Hippocampal formation (tissue), 2 donors: ENCODE data around the gene CROCC2.
A peak's percentile ranks its signal among the peaks of the same experiment; 100 is the strongest.
"Not testable (repeated sequence)": the region's sequence is repeated elsewhere in the genome, so short reads cannot be mapped to it uniquely, and the experiment has no call there.

Source experiments
- DNase-seq, 2 donors: peaks; one replicate each; lab custom pipeline; 2025; lab: John Stamatoyannopoulos, UW

The CROCC2 gene

DNA sequence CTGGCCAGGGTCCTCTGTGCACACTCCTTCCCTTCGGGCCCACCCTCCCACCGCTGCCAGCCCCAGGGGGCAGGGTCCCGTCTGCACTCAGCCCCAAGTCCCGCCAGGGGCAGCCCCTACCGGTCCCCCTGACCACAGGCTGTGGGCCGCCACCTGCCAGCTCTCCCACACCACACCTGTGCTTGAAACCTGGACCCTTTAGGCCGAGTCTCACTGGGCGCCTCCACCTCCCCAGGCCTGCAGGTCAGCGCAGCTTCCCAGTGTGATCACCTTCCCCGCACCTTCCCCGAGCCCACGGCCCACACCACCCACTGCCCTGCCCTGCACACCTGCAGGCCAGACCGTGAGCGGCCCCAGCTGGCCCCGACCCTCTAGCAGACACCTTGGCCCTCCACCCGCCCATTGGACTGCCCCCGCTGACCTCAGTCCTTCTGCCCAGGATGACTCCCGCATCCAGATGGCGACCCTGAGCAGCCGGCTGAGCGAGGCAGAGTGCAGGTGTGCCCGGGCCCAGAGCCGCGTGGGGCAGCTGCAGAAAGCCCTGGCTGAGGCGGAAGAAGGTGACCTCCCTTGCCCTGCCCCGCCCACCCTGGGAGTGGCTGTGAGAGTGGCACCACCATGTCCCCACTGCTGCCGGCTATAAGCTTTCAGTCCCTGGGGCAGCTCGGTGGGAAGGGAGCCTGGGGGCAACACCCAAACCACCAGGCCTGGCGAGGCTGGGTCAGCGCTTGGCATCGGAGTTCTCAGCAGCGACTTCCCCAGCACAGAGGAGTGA lies 61.0 kb downstream of the CROCC2 start:
- DNase-seq, result no peak

DNA sequence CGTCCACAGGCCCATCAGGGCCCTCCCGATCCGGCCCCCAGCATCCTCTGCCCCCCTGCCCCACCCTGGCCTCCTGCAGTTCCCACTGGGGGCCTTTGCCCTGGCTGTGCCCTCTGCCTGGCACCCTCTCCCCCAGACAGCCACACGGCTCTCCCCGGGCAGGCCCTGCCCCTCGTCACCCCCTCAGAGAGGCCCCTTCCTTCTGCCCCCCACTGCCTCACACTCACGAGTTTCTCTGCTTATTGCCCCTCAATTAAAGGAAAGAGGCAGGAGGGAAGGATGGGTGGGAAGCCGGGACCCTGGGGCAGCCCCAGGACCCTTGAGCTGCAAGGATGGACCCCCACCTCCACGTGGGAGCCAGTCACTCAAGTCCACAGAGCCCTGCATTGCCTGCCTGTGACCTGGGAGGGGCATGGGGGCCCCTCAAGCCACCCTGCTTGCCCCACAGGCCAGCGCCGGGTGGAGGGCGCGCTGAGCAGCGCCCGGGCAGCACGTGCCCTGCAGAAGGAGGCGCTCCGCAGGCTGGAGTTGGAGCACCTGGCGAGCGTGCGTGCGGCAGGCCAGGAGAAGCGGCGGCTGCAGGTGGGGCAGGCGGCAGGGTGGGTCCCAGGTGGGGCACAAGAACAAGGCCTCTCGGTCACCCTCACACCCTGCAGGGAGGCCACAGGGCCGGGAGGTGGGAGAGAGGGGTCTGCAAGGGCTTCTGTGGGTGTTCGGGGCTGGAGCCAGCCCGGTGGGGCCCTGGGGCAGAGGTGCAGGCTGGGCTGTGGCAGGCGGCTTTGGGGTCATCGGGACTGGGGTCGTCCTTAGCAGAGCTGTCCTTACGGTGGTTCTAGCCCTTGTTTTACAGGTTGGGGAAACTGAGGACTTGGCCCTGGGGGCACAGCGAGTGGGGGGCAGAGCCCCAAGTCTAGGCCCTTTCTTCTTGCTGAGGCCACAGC lies 61.8 kb downstream of the CROCC2 start:
- no peak for DNase-seq

DNA sequence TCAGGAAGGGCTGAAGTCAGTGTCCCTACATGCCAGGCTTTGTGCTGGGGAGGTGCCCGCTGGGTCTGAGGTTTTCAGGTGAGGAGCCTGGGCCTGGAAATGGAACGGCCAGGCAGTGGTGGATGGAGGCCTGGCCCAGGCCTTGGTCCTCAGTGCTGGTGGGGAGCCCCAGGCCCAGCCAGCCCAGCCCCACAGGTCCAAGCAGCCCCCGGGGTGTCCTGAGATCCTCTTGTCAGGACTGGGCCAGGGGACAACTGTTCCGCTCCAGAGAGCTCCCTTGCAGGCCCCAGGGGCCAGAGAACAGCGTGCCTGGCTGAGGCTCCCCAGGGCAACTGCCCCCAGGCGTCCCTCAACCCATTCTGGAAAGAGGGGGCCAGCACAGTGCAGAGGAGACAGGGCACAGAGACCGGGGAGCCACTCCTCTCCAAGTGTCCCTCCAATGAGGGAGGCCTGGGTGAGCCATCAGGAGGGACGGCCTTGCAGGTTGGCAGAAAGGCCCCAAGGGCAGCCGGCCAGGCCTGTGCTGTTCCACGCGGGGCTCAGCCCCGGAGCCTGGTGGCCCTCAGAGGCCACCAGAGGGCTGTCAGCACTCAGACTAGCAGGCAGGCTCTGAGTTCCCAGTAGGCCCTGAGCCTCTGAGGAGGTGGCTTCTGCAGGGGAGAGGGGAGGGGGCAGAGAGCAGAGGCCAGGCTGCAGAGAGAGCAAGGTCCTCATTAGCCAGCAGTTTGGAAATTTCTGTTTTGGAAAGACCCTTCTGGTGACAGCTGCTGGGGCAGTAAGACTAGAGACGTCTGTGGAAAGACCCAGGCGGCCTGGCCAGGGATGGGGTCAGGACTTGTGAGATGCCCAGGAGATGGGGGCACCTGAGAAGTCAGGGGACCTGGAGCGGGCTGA lies 62.8 kb downstream of the CROCC2 start:
- no peak for DNase-seq

DNA sequence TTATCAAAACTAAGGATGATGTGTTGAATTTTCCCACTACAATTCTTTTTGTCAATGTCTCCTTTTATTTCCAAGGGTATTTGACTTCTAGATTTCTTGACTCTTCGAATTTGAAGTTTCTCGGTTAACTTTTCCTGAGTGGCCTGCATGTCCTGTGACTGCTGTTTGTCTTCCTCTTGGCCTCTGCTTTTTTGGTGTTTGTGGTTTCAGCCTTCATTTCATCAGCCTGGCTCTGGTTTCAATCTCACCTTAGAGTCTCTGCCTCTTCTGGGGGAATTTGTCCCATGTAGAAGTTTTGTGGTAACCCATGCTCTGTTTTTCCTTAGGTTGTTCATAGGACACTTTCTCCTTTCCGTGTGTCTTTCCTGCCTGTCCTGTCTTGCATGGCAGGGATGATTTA lies 64.0 kb downstream of the CROCC2 start:
- DNase-seq, result no peak

DNA sequence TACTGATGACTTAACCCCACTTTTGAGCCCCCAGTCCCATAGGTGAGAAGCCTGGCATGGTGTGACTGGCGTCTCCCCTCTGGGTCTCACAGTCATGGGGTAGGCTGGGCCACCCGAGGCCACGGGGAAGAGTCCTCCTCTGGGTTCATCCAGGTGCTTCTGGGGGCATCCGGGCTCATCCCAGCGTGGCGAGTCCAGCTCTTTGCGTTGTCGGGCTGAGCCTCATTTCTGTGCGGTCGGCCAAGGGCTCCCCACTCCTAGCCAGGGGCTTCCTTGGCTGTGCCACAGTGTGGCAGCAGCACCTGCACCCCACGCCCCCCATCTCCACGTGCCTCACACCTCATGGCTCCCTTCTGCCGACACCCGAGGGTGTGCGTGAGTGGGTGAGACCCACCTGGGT lies 64.7 kb downstream of the CROCC2 start:
- DNase-seq, result no peak

DNA sequence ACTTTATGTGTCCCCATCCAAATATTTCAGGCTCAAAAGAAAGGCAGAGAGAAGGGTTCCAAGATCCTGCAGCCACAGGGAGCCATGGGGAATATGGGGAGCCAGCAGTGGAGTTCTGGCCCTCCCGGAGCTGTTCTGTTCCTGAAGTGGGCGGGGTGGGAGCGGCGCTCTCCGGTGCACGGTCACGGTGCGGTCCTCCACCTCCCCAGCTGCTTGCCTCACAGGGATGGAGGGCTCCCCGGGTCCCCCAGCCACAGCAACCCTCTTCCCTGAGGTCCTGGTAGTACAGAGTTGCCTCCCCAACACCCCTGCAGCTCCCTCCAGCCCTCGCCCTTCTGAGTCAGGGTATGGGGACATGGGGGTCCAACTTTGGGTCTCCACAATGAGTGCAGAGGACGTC lies 66.1 kb downstream of the CROCC2 start:
- no peak for DNase-seq

DNA sequence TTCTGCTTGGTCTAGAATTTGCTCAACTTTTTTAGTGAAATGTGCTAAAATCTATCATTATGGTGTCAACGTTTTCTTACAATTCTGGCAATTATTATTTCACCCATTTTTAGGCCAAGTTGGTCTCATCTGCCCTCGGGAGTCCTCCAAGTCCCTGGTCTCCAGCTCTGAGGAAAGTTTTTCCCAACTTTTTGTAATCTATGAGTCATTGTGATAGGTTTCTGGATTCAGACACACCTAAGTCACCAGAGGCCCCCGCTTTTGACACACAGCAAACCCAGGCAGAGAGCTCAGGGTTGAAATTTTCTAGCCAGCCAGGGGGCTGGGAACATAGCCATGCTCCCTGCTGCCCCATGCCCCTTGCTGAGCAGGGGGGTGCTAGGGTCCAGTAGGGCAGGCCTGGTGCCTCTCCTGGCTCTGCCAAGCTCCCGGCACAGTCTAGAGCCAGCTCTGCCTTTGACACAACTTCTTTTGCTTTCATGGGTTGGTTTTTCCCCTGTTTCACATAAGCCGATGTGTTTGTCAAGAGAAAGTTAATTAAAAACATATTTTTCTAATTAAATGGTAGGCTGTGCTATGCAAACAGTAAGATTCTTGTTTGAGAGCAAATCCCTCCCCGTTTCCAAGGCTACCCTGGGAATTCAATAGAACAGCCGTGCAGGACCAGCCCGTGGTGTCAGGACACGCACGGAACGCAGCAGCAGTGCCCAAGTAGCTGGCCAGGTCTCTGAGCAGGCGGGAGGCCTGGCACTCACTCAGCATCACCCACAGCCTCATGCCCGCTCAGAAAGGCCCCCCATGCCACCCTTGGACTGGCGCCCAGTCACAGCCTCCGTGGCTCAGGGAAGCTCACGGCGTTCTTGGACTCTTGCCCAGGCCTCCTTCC lies 66.7 kb downstream of the CROCC2 start:
- DNase-seq, result peak; percentile 21 to 32

DNA sequence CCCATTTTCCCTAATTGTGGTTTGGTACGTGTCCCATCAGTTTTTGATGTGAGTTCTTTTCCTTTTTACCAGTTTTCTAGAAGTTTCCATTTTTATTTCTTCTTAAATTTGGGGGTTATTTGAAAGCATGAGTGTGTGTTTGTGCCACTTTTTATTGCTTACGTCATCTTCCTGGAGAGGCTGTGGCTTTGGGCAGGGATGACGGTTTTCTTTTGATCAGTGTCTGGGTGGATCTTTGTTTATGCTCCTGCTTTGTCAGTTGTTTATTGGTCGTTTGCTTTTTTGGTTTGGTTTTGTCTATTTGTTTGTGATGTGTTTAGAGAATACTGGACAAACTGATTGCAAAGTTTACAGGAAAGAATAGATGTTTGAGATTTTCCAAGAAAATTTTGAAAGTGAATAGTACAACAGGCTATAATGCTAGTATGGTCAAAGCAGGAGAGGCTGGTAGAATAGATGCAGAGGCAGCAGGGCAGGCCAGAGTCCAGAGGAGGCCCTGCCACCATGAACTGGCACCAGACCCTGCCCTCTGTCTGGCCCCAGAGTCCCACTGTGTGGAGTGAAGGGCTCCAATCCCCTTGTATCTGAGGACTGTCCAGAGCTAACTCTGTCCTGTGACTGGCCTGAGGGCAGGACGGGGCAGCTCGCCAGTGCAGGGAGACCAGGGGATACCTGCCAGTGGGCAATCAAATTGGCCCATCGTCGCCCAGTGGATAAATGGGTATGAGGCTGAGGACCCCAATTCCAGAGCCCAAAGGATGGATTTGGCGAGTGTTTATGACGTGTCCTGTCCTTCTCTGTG lies 68.8 kb downstream of the CROCC2 start:
- no peak for DNase-seq

DNA sequence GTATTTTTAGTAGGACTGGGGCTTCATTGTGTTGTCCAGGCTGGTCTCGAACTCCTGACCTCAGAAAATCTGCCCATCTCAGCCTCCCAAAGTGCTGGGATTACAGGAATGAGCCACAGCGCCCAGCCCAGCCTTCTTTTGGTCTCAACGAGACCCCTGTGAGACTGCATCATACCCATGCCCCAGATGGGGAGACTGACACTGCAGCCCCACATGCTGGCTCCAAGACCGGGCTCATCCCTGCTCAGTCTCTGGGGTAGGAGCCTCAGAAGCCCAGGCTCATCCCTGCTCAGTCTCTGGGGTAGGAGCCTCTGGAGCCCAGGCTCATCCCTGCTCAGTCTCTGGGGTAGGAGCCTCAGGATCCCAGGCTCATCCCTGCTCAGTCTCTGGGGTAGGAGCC lies 69.8 kb downstream of the CROCC2 start:
- DNase-seq, result not testable (repeated sequence)

DNA sequence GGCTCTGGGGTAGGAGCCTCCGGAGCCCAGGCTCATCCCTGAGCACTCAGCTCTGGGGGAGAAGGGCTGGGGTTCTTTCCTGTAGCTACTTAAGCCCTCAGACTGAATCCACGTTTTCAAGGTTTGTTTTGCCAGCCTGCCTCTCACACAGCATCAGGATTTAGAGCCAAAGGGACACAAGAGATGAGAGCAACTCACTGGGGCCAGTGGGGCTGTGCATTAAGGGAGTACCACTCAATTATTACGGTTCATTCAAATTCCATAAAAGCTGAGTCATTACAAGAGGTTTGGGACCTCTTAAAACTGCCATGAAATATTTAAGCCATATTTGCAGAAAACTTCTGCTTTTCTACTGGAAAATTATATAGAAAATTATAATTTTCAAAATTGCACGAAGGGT lies 75.1 kb downstream of the CROCC2 start:
- DNase-seq, result no peak

DNA sequence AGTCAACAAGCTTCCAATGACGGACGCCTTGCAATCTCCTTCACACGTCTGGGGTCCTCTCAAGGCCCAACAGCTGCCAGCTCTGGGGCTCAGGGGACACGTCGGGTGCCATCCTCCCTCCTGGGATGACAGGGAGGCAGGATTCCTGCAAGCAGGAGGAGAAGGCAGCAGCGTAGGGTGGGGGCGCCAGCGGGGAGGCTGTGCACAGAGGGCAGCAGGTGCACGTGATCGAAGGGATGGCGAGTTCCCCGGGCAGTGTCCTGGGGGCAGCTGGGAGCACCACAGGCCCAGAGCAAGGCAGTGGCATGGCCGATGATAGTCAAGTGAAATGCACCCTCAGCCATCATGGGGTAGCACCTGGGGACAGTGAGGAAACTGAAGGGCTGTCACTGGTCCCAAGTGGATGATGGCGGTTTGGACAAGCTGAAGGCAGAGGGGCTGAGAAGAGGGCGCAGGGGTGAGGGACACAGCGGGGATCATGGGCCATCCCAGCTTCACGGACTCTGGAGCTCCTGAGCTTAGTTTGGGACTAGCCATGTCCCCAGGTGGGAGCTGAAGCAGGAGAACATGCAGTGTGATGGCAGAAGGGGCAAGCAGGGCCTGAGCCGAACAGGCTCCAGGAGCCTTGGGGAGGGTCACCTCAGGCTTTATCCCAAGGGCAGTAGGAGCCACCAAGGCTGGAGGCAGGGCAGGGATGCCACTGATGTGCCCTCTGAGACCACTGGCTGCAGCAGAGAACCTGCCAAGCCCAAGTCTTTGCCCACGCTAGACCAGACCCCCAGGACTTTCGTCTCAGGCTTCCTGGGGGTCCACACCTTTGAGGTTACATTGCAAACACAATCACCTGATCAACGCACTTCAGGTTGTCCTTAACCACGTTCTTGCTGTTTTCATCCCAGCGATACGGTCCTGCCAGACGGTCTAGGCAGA lies 76.0 kb downstream of the CROCC2 start:
- no peak for DNase-seq

DNA sequence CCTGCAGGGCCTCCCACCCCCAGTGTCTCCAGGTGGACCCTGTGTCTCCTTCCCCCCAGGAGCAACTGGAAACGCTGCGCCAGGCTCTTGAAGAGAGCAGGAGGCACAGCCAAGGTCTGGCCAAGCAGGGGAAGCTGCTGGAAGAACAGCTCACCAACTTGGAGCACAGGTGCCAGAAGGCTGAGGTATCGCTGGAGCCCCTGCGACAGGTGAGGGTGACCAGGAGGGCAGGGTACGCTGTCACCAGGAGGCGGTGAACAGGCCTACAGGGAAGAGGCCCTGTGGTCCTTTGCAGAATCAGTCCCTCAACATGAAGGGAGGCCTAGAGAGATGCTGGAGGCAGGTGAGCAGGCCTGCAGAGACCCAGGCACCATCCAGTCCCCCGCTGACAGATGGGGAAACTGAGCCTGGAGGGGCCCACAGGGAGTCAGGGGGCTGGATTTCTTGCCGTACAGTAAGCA lies 76.7 kb downstream of the CROCC2 start:
- no peak for DNase-seq

DNA sequence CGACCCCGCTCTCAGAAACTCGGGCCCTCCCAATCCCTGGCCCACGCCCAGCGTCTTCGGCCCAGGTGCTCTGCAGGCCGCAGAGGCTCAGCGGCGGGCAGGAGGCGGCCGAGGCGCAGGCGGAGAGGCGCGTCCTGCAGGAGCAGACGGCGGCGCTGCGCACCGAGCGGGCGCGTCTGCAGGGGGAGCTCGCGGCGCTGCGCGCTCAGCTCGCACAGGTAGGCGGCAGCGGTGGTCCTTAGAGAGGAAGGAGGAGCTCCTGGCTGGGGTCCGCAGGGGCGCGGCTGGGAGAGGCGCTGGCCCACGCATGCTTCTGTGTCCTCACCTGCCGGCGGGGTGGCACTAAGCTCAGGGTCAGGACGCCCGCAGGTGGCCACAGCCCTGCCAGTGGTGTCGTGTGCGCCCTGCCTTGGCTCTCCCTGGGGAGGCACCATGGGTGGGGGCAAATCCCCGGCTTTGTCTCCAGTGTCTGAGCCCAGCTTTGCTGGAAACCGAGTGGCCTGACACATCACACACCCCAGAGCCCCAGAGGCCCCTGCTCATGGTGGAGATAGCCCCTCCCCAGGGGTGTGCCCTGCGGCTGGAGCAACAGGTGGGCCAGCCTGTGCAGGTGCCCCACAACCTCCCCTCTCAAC lies 77.3 kb downstream of the CROCC2 start:
- DNase-seq, result no peak

DNA sequence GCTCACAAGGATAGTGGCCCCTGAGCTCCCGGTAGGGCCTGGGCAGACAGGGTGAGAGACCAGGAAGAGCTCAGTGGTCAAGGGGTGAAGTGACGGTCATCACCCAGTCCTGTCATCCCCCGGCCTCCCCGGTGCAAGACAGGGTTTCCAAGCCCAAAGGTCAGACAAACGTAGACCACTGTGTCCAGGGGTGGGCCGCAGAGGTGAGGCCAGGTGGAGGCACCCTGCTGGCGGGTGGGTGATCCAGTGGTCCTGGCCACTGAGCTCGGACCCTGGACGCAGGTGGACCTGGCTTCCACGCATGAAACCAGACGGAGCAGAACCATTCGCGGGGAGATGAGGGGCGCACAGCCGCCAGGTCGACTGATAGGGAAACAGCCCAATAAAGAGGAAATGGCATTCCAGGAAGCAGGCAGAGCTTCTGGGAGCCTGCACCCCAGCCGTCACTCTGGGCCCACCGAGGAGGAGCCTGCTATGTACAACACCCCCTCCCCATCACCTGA lies 77.9 kb downstream of the CROCC2 start:
- no peak for DNase-seq

DNA sequence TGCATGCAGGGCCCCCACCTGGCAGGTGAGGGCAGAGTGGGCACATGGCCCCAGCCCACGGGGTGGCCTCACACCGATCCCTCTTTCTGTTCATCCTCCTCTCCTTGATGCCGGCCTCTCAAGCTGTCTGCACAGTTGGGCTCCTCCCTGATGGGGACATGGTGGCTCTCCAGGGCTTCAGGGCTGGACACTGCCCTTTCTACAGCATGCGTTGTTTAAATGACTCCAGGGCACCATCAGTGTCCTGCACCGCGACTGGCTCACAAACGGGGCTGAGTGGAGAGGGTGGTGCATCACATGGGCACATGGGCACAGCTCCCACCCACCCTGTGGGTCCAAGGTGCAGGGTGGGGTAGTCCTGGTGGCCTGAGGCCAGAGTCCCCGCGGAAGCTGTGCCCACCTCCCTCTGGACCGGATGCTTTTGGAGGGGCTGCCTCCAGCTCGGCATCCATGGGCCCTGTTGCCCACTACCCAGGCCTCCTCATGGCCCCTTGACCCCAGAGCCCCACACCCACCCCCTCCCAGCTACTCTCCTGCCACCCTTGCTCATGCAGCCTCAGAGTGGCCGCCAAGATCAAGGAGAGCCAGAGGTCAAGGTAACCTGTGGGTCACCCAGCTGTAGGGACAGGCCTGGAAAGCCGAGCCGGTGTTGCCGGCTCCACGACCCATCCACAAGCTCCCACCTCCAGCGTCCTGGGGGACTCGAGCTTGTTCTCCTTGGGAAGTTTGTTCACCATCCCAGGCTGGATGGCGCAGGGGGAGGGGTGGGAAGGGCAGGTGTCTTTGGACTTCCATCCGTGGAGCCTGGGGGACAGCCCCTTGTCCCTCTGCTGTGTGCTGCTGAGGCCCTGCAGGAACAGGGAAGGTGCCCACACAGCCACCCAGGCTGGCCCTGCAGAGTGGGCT lies 80.0 kb downstream of the CROCC2 start:
- DNase-seq, result no peak

DNA sequence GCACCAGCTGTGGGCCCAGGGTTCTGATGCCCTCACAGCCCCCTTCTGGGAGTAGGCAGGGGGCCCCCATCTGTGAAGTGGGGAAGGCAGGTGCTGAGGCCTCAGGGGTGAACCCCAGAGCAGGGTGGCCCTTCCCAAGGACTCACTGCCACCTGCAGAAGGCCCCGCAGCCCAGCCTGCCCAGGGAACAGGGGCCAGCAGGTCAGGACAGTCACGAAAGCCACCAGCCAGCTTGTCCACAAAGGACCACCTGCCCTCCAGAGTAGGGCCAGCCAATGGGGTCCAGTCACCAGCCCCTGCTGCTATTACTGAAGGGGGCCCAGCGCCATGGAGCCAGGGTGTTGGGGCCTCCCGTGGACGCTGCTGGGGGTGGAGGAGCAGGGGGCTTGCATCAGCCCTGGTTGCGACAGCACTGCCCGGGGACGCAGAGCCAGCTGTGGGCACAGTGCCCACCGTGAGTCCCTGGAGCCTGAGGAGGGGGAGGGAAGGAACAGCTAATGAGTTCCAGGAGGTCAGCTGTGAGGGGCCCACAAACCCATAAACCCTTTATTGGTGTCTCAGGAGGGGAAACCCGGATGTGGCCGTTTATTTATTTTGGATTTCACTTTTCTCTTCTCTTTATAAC lies 80.8 kb downstream of the CROCC2 start:
- DNase-seq, result no peak

DNA sequence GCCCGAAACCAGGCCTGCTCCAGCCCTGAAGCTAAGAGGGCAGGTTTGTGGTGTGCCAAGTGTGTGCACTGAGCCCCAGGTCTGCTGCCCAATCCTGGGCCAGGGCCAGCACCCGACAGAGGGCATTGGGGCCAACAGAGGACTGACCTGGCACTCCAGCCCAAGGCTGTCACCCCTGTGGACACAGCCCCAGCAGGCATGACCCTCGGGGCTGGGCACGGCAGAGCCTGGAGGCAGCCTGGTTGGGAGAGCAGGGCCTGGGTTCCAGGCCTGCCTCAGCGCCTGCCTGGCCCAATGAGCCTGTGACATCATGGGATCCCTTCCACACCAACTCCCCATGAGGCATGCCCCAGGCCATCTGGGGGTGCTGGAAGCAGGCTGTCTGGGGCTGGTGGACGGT lies 81.5 kb downstream of the CROCC2 start:
- DNase-seq, result no peak
